K562 (cell line): ENCODE results near the gene CDKN2C. TPM values are rescaled to one million over a fixed set of nuclear protein-coding genes. Genes with fewer than 3 reads are reported as not detected.

Source experiments
- ARNT ChIP-seq, 2 experiments: fragments of 450-650 bp; IDR thresholded peaks; 2 replicates each; pipeline ENCODE4 v1.6.1; 2016; ENCODE audit warnings: mild to moderate bottlenecking in 1 of 2
- CHCHD3 ChIP-seq: fragments of 250-450 bp; sonication (Bioruptor Pico); IDR thresholded peaks from 2 replicates; pipeline ENCODE4 v2.1.2; 2022; ENCODE audit warnings: mild to moderate bottlenecking
- CHD1 ChIP-seq: fragments of 200-600 bp; sonication (generic); IDR thresholded peaks from one replicate; pipeline ENCODE4 v1.6.1; 2012; ENCODE audit warnings: mild to moderate bottlenecking, moderate library complexity, low read length, inconsistent platforms
- E2F5 ChIP-seq: sonication (generic); formaldehyde crosslinking; IDR thresholded peaks from 2 replicates; pipeline ENCODE4 v1.8.0; 2022; ENCODE audit warnings: mild to moderate bottlenecking, missing genetic modification reagents
- MCM3 ChIP-seq: fragments of 450-650 bp; IDR thresholded peaks from 2 replicates; pipeline ENCODE4 v1.6.1; 2016
- NFE2 ChIP-seq: IDR thresholded peaks from 2 replicates; pipeline ENCODE4 v1.6.1; 2014; ENCODE audit warnings: antibody characterized with exemption, low read depth
- PHF21A ChIP-seq: fragments of 450-650 bp; IDR thresholded peaks from 2 replicates; pipeline ENCODE4 v1.6.1; 2017; ENCODE audit warnings: low read depth, borderline replicate concordance
- SNIP1 ChIP-seq: fragments of 450-650 bp; IDR thresholded peaks from 2 replicates; pipeline ENCODE4 v1.7.1; 2017; ENCODE audit warnings: low read depth, mild to moderate bottlenecking
- SRF ChIP-seq, 2 experiments: fragments of 250-450, 450-650 bp in 1 of 2; sonication (Bioruptor Pico) in 1 of 2; sonication (generic) in 1 of 2; formaldehyde crosslinking; IDR thresholded peaks; 2 replicates each; pipeline versions ENCODE4 v1.5.0 to v1.5.1; 2020 to 2022; ENCODE audit warnings: mild to moderate bottlenecking in 1 of 2, missing genetic modification reagents in 1 of 2
- ZKSCAN8 ChIP-seq: fragments of 200-800 bp; sonication (Bioruptor generic); IDR thresholded peaks from 2 replicates; pipeline ENCODE4 v1.6.1; 2016; ENCODE audit warnings: missing genetic modification characterization, missing compliant biosample characterization
- ZNF121 ChIP-seq: sonication (generic); formaldehyde crosslinking; conservative IDR thresholded peaks from 2 replicates; pipeline ENCODE4 v1.8.0; 2022; ENCODE audit warnings: missing genetic modification reagents
- ZNF347 ChIP-seq: fragments of 450-650 bp; formaldehyde crosslinking; IDR thresholded peaks from 2 replicates; pipeline ENCODE4 v1.4.0; 2020; ENCODE audit warnings: low read depth, mild to moderate bottlenecking, moderate library complexity
- ZNF785 ChIP-seq: fragments of 250-450 bp; sonication (Bioruptor Pico); IDR thresholded peaks from 2 replicates; pipeline ENCODE4 v1.4.0; 2020; ENCODE audit warnings: mild to moderate bottlenecking
- polyA plus RNA-seq, 8 experiments: library from polyadenylated mRNA; depleted of rRNA in 4 of 8; stranded (reverse) in 5 of 8; unstranded in 3 of 8; fragments of >200 nt; fragmentation: Nextera tagmentation in 2 of 8; fragmentation: Illumina TruSeq in 1 of 8; extraction: Ambion mirVana in 2 of 8; extraction: Trizol in 1 of 8; gene quantifications; 2 replicates each; pipeline versions ENCODE4 v1.2.1 to v1.2.3, GENCODE V29; 2011 to 2014; ENCODE audit warnings: inconsistent platforms in 1 of 8, missing spikeins in 1 of 8
- total RNA-seq, 7 experiments: library from RNA; depleted of rRNA in 6 of 7; stranded (reverse); fragments of >200 nt in 6 of 7; fragmentation: Illumina TruSeq in 2 of 7; extraction: Trizol in 2 of 7; gene quantifications; 2 replicates each; pipeline versions ENCODE4 v1.2.1 to v1.2.3, GENCODE V29; 2011 to 2021; ENCODE audit warnings: low replicate concordance in 1 of 7
- TF ChIP-seq, protein P1 (sequence below): fragments of 450-650 bp; IDR thresholded peaks from 2 replicates; pipeline ENCODE4 v1.6.1; 2016; ENCODE audit warnings: mild to moderate bottlenecking, moderate library complexity
- TF ChIP-seq, protein P2 (sequence below): fragments of 200-400 bp; formaldehyde crosslinking; IDR thresholded peaks from 2 replicates; pipeline ENCODE4 v1.6.1; 2017; ENCODE audit warnings: mild to moderate bottlenecking, low read depth, low read length, moderate library complexity

Gene CDKN2C
- total and polyA plus RNA-seq, 9 of the 15 experiments (the other 6 are each of a cell fraction or from before 2014, with no cell fraction given) = 11.9 to 74.3 (median 45.9) TPM

DNA sequence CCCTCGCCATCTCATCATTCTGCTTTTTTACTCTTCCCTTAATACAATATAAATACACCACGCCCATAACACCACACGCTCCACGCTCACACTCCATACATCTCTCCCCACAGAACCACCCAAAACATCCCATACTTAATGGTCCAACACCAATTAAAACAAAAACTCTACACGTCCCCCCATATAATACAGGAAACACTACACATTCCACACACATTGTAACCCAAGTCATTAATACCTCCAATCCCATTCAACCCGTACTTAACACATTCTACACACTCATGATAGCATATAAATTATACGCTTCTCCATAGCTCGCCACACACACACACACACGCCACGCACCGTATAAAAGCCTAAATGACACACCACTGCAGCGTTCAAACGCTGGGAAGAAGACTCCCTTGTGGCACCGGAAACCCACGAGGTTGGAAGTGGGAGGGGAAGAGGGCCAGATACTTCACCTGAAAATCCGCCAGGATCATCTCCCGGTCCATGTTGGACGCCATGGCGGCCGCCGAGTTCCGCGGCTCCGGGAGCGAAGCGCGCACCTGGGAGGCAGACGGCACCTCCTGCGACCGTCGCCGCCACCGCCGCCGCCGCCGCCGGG lies 10.6 kb upstream of the CDKN2C start (continued):
- TF ChIP-seq, protein P1, sequence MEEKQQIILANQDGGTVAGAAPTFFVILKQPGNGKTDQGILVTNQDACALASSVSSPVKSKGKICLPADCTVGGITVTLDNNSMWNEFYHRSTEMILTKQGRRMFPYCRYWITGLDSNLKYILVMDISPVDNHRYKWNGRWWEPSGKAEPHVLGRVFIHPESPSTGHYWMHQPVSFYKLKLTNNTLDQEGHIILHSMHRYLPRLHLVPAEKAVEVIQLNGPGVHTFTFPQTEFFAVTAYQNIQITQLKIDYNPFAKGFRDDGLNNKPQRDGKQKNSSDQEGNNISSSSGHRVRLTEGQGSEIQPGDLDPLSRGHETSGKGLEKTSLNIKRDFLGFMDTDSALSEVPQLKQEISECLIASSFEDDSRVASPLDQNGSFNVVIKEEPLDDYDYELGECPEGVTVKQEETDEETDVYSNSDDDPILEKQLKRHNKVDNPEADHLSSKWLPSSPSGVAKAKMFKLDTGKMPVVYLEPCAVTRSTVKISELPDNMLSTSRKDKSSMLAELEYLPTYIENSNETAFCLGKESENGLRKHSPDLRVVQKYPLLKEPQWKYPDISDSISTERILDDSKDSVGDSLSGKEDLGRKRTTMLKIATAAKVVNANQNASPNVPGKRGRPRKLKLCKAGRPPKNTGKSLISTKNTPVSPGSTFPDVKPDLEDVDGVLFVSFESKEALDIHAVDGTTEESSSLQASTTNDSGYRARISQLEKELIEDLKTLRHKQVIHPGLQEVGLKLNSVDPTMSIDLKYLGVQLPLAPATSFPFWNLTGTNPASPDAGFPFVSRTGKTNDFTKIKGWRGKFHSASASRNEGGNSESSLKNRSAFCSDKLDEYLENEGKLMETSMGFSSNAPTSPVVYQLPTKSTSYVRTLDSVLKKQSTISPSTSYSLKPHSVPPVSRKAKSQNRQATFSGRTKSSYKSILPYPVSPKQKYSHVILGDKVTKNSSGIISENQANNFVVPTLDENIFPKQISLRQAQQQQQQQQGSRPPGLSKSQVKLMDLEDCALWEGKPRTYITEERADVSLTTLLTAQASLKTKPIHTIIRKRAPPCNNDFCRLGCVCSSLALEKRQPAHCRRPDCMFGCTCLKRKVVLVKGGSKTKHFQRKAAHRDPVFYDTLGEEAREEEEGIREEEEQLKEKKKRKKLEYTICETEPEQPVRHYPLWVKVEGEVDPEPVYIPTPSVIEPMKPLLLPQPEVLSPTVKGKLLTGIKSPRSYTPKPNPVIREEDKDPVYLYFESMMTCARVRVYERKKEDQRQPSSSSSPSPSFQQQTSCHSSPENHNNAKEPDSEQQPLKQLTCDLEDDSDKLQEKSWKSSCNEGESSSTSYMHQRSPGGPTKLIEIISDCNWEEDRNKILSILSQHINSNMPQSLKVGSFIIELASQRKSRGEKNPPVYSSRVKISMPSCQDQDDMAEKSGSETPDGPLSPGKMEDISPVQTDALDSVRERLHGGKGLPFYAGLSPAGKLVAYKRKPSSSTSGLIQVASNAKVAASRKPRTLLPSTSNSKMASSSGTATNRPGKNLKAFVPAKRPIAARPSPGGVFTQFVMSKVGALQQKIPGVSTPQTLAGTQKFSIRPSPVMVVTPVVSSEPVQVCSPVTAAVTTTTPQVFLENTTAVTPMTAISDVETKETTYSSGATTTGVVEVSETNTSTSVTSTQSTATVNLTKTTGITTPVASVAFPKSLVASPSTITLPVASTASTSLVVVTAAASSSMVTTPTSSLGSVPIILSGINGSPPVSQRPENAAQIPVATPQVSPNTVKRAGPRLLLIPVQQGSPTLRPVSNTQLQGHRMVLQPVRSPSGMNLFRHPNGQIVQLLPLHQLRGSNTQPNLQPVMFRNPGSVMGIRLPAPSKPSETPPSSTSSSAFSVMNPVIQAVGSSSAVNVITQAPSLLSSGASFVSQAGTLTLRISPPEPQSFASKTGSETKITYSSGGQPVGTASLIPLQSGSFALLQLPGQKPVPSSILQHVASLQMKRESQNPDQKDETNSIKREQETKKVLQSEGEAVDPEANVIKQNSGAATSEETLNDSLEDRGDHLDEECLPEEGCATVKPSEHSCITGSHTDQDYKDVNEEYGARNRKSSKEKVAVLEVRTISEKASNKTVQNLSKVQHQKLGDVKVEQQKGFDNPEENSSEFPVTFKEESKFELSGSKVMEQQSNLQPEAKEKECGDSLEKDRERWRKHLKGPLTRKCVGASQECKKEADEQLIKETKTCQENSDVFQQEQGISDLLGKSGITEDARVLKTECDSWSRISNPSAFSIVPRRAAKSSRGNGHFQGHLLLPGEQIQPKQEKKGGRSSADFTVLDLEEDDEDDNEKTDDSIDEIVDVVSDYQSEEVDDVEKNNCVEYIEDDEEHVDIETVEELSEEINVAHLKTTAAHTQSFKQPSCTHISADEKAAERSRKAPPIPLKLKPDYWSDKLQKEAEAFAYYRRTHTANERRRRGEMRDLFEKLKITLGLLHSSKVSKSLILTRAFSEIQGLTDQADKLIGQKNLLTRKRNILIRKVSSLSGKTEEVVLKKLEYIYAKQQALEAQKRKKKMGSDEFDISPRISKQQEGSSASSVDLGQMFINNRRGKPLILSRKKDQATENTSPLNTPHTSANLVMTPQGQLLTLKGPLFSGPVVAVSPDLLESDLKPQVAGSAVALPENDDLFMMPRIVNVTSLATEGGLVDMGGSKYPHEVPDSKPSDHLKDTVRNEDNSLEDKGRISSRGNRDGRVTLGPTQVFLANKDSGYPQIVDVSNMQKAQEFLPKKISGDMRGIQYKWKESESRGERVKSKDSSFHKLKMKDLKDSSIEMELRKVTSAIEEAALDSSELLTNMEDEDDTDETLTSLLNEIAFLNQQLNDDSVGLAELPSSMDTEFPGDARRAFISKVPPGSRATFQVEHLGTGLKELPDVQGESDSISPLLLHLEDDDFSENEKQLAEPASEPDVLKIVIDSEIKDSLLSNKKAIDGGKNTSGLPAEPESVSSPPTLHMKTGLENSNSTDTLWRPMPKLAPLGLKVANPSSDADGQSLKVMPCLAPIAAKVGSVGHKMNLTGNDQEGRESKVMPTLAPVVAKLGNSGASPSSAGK = no peak
- TF ChIP-seq ZKSCAN8 (CRISPR knock-in tag) (no peak), E2F5 (CRISPR knock-in tag) (no peak), ZNF347 (CRISPR knock-in tag) (no peak), SRF (CRISPR knock-in tag; IDR thresholded peaks at IDR 0.05) (no peak), ZNF785 (no peak), NFE2 (no peak), CHCHD3 (CRISPR knock-in tag) (no peak), CHD1 (peak; percentile 88), SNIP1 (no peak), ARNT (IDR thresholded peaks at IDR 0.05) (peak; percentile 69 to 80; a peak in 1 of 4 replicates), ZNF121 (CRISPR knock-in tag) (no peak), MCM3 (no peak), PHF21A (no peak)
- TF ChIP-seq, protein P2, sequence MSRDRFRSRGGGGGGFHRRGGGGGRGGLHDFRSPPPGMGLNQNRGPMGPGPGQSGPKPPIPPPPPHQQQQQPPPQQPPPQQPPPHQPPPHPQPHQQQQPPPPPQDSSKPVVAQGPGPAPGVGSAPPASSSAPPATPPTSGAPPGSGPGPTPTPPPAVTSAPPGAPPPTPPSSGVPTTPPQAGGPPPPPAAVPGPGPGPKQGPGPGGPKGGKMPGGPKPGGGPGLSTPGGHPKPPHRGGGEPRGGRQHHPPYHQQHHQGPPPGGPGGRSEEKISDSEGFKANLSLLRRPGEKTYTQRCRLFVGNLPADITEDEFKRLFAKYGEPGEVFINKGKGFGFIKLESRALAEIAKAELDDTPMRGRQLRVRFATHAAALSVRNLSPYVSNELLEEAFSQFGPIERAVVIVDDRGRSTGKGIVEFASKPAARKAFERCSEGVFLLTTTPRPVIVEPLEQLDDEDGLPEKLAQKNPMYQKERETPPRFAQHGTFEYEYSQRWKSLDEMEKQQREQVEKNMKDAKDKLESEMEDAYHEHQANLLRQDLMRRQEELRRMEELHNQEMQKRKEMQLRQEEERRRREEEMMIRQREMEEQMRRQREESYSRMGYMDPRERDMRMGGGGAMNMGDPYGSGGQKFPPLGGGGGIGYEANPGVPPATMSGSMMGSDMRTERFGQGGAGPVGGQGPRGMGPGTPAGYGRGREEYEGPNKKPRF = no peak
